Stimulated activated CD8-positive, alpha-beta memory T cell treated with anti-CD3 and anti-CD28 coated beads, Interleukin-2, amount 100 ng/mL, for 48 hours (primary cell): ENCODE measurements around the gene RPE65.
"Not testable (repeated sequence)": the region's sequence is repeated elsewhere in the genome, so short reads cannot be mapped to it uniquely, and the experiment has no call there.

Source experiments
- DNase-seq, 2 donors: peaks; one replicate each; pipeline ENCODE4 v3.0.0-alpha.2; 2020; ENCODE audit warnings: low read depth in 2 of 2

The RPE65 gene

DNA sequence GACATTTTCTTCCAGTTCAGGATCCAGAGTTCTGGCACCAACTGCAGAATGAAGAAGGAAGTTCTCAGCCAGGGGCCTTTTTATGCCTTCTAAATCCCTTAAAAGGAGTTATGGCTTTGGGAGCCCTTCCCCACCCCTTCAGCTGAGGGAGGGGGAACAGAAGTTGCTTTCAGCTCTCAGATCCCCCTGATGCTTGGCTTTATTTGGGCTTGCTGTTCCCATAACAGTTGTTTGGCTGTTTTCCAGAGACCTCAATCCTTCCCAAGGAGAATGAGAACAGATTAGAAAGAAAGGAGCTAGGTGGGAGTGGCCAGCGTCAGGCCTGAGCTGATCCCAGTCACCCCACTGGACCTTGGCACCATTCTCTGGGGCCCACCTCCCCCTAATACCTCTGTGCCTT is at the start of gene RPE65:
Gene RPE65 (minus strand): TSS at position 54 of the 400 bp plus-strand sequence. CDS start 49 bp downstream, at position 5.
- no peak for DNase-seq

DNA sequence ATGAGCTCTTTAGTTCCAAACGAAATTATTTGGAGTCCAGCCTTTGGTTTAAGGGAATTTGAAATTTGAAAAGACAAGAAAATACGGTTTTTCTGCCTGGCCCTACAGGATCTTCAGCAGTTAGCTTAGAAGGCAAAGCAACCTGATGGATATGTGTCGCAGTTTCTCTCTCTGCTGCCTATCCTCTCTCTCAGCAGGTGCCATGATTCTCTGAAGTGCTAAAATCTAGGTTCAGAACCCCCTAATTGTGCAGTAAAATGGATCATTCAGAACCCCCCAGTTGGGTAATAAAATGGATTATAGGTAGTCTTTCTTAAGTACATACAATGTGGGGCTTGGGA is 47.6 kb upstream of the RPE65 start:
- no peak for DNase-seq

DNA sequence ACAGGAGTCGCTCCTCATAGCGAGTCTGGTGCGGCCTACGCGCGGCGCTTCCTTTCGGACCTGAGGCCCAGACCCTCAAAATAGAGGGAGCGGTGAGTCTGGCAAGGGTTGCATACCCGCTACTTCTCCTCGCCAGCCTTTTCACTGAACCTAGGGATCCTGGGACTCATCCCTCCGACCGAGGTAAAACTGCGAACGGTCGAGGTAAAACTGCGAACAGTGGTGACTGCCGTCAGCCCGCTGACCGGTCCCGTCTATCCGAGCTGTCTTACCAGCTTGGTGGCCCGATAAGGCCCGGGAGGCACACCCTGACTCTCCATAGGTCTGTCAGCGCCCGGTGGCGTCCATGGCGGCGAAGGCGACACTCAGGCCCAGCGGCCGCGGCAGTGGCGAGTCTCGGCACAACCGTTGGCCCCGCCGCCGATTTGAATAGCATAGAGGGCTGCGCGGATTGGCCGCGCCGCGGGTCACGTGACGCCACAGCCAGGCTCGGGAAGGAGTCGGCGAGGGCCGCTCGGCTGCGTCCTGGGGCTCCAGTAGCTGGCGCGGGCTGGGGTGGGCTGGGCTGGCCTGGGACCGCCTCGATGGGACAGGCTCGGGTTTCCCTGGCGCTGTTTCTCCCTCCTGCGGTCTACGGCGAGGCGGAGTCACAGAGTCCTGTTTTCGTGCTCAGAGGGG is 47.1 kb upstream of the RPE65 start, which contains the start of gene DEPDC1:
Gene DEPDC1 (minus strand): TSS at position 403 of the 678 bp plus-strand sequence. CDS start 83 bp downstream, at position 320.
- peak; percentile 58 to 78 for DNase-seq

- no peak for DNase-seq
Observed at GRCh38 chr1:68495968-68496679, 46.4 kb upstream of the RPE65 start.

- DNase-seq: no peak
Observed at GRCh38 chr1:68495532-68495931, 45.8 kb upstream of the RPE65 start.

- DNase-seq: no peak
Observed at GRCh38 chr1:68493193-68493592, 43.4 kb upstream of the RPE65 start.

DNA sequence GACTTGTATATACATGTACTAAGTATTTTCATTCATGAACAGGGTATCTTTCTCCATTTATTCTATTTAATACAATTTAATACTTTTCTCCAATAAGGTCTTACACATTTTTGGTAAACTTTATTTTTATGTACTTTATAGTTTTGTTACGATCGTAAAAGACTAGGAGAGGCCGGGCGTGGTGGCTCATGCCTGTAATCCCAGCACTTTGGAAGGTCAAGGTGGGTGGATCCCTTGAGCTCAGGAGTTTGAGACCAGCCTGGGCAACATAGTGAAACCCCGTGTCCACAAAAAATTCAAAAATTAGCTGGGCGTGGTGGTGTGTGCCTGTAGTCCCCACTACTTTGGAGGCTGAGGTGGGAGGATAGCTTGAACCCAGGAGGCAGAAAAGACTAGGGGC is 42.5 kb upstream of the RPE65 start:
- DNase-seq: not testable (repeated sequence)

DNA sequence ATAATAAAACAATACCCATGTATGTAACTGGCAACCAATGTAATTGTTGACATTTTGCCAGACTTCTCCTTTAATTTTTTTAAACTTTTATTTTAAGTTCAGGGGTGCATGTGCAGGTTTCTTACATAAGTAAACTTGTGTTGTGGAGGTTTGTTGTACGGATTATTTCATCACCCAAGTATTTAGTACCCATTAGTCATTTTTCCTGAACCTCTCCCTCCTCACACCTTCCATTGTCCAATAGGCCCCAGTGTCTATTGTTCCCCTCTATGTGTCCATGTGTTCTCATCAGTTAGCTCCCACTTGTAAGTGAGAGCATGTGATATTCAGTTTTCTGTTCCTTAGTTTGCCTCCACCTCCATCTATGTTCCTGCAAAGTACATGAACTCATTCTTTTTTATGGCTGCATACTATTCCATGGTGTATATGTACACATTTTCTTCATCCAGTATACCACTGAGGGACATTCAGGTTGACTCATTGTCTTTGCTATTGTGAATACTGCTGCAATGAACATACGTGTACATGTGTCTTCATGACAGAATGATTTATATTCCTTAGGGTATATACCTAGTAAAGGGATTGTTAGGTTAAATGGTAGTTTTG is 40.4 kb upstream of the RPE65 start:
- no peak for DNase-seq

- DNase-seq: no peak
Observed at GRCh38 chr1:68485431-68486022, 35.8 kb upstream of the RPE65 start.

- DNase-seq: no peak
Observed at GRCh38 chr1:68484618-68485017, 34.9 kb upstream of the RPE65 start.

DNA sequence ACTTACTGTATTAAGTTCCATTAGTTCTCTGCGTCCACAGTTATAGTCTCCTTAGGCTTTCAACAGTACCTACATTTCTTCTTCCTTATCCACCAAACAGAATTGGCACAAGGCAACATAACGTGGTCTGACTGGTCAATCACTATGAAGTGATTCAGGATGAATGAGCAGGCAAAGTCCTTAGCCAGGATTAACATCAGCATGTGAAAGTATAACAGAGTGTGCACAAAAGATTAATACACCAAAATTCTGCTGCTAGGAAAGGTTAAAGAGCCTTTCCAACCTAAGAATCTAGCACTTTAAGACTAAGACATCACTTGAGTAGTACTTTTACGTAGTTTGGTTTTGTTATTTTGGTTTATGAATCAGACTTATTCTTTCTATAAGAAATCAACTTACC is 31.3 kb upstream of the RPE65 start:
- no peak for DNase-seq

DNA sequence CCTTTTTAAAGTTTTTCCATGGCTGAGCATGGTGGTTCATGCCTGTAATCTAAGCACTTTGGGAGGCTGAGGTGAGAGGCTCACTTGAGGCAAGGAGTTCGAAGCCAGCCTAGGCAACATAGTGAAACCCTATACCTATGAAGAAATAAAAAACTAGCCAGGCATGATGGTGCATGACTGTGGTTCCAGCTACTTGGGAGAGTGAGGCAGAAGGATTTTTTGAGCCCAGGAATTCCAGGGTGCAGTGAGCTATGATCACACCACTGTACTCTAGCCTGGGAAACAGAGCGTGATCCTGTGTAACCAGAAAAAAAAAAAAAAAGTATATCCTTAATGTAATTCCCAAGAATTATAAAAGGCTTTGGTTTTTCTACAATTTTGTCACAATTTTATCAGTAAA is 29.7 kb upstream of the RPE65 start:
- no peak for DNase-seq

DNA sequence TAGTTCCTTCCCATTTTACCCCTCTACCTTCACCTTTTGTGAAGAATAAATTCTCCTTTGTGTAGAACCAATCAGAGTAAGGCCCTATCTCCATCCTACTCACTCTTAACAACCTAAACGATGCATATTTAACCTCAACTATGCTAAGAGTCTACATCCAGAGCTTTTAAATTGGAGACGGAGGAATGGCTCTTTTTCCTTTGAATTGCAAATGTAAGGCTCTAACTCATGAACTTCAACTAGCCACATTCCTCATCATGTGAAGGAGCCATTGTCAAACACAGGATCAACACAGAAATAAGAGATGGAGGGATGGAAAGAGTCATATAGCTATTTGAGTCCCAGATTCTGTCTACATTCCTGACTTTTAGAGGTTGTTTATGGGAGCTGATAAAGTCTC is 28.9 kb upstream of the RPE65 start:
- no peak for DNase-seq

DNA sequence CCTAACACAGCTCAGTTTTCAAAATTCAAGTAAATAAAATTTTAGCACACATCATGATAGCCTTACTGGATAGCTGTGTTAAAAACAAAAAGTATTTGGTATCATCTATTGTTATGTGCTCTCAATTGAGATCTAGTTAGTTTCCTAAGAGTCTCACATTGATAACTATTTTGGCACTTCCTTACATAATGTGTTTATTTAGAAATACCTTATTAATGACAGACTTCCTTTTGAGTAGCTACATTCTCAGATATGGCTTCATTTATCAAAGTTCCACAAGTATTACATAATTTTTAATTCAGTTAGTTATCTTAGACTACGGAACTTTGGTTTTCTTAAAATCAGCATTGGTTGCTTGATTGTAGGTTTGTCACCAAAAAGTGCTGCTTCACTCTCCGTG is 26.9 kb upstream of the RPE65 start:
- not testable (repeated sequence) for DNase-seq

DNA sequence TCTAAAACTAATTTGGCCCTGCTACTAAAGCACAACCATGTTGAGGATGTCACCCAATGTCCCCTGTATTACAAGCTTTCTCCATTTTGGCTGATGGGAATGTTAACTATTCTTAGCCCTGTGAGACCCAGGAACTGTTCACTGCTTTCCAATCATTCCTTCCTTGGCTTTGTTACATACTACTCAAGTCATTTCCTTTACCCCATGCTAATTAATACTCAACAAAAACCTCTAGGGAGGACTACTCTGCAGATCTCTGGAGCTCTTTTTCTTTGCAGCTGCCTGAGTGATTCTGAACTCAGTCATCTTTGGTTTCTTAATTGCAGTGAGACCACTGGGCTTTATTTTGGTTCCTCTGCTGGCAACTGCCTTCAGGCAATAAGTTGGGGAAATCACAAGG is 23.3 kb upstream of the RPE65 start:
- DNase-seq: no peak

DNA sequence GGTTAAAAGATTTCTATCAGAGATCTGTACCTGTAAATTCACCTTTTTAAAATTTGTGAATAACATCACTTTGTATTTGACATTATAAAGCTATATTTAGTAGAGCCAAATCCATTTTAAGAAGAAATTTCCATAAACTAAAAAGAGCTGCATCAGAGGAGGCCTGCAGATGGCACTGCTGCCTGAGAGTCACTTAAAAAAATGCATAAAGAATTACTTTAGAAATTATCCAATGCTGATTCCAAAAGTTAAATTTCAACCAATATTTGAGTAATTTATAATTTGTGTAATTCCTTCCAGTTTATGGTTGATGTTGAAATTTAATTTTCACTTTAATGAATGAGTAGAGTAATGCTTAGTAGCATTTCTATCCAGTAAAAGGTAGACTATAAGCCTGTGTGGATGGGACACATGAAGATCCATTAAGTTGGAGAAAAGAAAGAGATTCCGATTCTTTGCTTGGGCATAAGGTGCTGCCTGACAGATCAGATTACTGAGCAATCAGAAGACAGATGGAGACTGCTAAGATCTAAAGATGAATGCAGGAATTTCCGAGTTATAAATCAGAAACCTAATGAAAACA is 20.7 kb upstream of the RPE65 start:
- no peak for DNase-seq

DNA sequence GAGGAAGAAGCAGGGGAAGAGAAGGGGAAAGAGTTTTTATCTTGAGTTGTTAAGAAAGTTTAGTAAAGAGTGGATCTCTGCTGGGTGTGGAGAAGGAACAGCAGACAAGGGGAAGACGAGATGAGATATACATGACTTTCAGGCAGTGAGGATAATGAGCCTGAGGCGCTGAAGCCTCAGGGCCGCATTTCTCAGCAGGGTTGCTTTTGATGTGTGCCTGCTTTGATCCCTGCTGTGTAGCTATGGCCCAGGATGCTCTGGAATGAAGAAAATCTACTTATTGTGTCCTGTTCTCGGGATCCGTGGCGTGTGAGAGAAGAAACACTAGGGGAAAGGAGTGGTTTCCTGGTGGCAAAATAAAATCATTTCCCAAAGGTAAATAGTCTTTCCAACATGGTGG is 15.1 kb upstream of the RPE65 start:
- DNase-seq: no peak

DNA sequence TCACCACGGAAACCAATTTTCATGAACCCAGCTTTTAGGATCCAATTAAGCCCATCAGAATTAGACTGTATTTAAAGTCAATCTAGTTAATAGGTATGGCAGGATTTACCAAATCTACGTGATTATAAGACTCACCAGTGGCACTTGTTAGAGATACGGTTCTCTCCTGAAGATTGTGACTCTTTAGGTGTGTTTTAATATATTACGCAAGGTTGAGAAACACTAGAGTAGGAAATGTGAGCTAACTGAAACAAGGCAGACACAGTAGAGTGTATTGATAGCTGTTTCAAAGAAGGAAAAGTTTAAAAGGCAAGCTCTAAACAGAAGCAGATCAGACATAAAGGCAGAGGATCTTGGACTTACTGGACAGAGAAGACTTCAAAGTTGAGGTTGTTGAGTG is 11.2 kb upstream of the RPE65 start:
- DNase-seq: no peak

GRCh38 chr1:68459796-68460195 is 10.0 kb upstream of the RPE65 start:
- DNase-seq: no peak

DNA sequence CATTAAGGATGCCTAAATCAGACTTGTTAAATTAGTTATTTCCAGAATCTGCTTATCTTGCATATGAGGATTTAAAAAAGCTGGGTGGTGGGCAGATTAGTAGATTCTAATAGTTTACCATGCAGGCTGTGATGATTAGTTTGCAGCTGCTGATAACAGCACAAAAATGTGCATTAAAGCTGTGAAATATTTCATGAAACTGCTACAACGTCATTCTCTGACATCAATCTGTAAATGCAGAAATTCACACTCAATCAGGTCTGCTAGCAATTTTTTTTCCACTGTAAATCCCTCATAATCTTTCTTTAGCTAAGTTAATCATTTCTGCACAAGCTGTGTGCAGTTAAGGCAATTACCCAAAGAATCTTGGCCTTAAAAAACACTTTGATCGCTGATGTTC is 9.3 kb upstream of the RPE65 start:
- no peak for DNase-seq

GRCh38 chr1:68456202-68456601 is 6.4 kb upstream of the RPE65 start:
- DNase-seq: no peak

GRCh38 chr1:68454534-68454933 is 4.8 kb upstream of the RPE65 start:
- DNase-seq: no peak
